ENCODE measurements around the gene NR0B2.

- TF ChIP-seq, protein P1, sequence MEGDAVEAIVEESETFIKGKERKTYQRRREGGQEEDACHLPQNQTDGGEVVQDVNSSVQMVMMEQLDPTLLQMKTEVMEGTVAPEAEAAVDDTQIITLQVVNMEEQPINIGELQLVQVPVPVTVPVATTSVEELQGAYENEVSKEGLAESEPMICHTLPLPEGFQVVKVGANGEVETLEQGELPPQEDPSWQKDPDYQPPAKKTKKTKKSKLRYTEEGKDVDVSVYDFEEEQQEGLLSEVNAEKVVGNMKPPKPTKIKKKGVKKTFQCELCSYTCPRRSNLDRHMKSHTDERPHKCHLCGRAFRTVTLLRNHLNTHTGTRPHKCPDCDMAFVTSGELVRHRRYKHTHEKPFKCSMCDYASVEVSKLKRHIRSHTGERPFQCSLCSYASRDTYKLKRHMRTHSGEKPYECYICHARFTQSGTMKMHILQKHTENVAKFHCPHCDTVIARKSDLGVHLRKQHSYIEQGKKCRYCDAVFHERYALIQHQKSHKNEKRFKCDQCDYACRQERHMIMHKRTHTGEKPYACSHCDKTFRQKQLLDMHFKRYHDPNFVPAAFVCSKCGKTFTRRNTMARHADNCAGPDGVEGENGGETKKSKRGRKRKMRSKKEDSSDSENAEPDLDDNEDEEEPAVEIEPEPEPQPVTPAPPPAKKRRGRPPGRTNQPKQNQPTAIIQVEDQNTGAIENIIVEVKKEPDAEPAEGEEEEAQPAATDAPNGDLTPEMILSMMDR (IDR thresholded peaks at IDR 0.05) = no peak
- no peak for TF ChIP-seq POLR2A (IDR thresholded peaks at IDR 0.05)
Measured at GRCh38 chr1:26959270-26959669, 45.5 kb upstream of the NR0B2 start.

Measured in right lobe of liver (tissue), 4 donors.